Large intestine (tissue), 3 donors: ENCODE data around the gene KSR2. TPM values are rescaled to one million over a fixed set of nuclear protein-coding genes. Genes with fewer than 3 reads are reported as not detected.
A peak's percentile ranks its signal among the peaks of the same experiment; 100 is the strongest.

Experiments used
- DNase-seq, 2 donors: peaks; one replicate each; pipeline versions ENCODE4 v3.0.0 to v3.0.0-alpha.2; 2013
- H3K27ac ChIP-seq: one replicate; pipeline ENCODE4 v1.5.1; 2013; ENCODE audit warnings: low read length
- H3K27me3 ChIP-seq: 2 replicates; pipeline ENCODE4 v1.6.1; 2013; ENCODE audit warnings: low read length; ENCODE audit not compliant: control insufficient read depth, insufficient read depth
- H3K36me3 ChIP-seq: 2 replicates; pipeline ENCODE4 v1.6.1; 2013; ENCODE audit warnings: low read length; ENCODE audit not compliant: control insufficient read depth, insufficient read depth
- H3K4me1 ChIP-seq: one replicate; pipeline ENCODE4 v1.6.1; 2013; ENCODE audit warnings: low read length; ENCODE audit not compliant: control insufficient read depth, insufficient read depth
- H3K4me3 ChIP-seq: one replicate; pipeline ENCODE4 v1.5.1; 2013; ENCODE audit warnings: low read length
- H3K9me3 ChIP-seq: one replicate; pipeline ENCODE4 v1.6.1; 2013; ENCODE audit warnings: mild to moderate bottlenecking, low read depth, low read length, moderate library complexity; ENCODE audit not compliant: control insufficient read depth
- WGBS: methylation state at CpG from one replicate; pipeline ENCODE4 v1.1.5; 2013; ENCODE audit warnings: low lambda C conversion rate; ENCODE audit not compliant: insufficient coverage; 5-methylcytosine and 5-hydroxymethylcytosine counted together
- polyA plus RNA-seq: library from polyadenylated mRNA; unstranded; fragments of 120-200 nt; gene quantifications from one replicate; pipeline ENCODE4 v1.2.1, GENCODE V29; 2013

Gene KSR2
- polyA plus RNA-seq, 1 donor, result 0.61 TPM

- Histone ChIP-seq H3K36me3 (no peaks in the 10 kb centered on the region), H3K4me3 (no peak overlapping the region), H3K9me3 (peaks cover 4% of the 10 kb centered on the region), H3K4me1 (no peaks in the 10 kb centered on the region), H3K27ac (no peak overlapping the region), H3K27me3 (no peaks in the 10 kb centered on the region)
- DNase-seq, result no peak
- WGBS, result 100% methylated on average over 1 of the region's 2 CpGs
These were observed 141.1 kb downstream of the KSR2 start for GRCh38 chr12:117827660-117828059.

DNA sequence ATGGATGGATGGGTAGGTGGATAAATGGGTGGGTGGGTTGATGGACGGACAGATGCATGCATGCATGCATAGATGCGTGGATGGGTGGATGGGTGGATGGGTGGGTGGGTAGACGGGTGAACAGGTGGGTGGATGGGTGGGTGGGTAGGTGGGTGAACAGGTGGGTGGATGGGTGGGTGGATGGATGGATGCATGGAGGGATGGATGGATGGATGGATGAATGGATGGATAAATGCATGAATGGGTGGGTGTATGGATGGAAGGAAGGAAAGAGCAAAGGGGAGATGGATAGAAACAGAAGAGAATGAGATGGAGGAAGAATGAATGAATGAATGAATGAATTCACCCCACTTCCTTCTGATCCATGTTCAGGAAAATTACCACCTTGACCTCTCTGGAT, 143.0 kb downstream of the KSR2 start:
- no peak overlapping the region for H3K4me3 ChIP-seq
- no peaks in the 10 kb centered on the region for H3K4me1 ChIP-seq
- H3K27ac ChIP-seq, result no peak overlapping the region
- H3K9me3 ChIP-seq, result peaks cover 4% of the 10 kb centered on the region
- WGBS, result no CpG with 5 or more reads among the region's 3 CpGs
- no peaks in the 10 kb centered on the region for H3K27me3 ChIP-seq
- H3K36me3 ChIP-seq, result no peaks in the 10 kb centered on the region
- DNase-seq, result no peak

DNA sequence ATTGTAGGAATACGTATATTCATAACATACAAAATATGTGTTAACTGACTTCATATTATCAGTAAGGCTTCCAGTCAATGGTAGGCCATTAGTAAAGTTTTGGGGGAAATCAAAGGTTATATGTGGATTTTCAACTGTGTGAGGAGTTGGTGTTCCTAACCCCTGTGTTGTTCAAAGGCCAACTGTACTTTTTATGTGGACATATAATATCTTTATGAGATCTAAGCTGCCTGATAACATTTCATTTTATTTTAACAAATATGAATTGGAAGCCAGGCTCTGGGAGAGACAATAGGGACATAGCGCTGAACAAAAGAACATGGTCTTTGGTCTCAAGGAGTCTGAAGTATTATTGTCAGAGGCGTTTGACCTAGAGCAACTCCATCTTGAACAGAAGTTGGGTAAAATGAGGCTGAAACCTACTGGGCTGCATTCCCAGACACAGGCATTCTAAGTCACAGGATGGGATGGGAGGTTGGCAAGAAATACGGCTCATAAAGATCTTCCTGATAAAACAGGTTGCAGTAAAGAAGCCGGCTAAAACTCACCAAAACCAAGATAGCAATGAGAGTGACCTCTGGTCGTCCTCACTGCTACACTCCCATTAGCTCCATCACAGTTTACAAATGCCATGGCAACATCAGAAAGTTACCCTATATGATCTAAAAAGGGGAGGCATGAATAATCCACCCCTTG, 147.2 kb downstream of the KSR2 start:
- 0% methylated on average over 1 of the region's 6 CpGs for WGBS
- no peak overlapping the region for H3K27ac ChIP-seq
- H3K27me3 ChIP-seq, result no peaks in the 10 kb centered on the region
- H3K36me3 ChIP-seq, result no peaks in the 10 kb centered on the region
- DNase-seq, result no peak
- H3K4me3 ChIP-seq, result no peak overlapping the region
- no peaks in the 10 kb centered on the region for H3K9me3 ChIP-seq
- no peaks in the 10 kb centered on the region for H3K4me1 ChIP-seq

GRCh38 chr12:117820216-117820907, 148.4 kb downstream of the KSR2 start:
- no peak overlapping the region for H3K27ac ChIP-seq
- no peak overlapping the region for H3K4me3 ChIP-seq
- no peaks in the 10 kb centered on the region for H3K36me3 ChIP-seq
- WGBS, result 0% methylated on average over 3 of the region's 12 CpGs
- no peaks in the 10 kb centered on the region for H3K27me3 ChIP-seq
- no peaks in the 10 kb centered on the region for H3K9me3 ChIP-seq
- H3K4me1 ChIP-seq, result no peaks in the 10 kb centered on the region
- DNase-seq, result peak in 1 of 2 donors; percentile 49

- no peak overlapping the region for H3K4me3 ChIP-seq
- H3K27me3 ChIP-seq, result no peaks in the 10 kb centered on the region
- no peak for DNase-seq
- no peaks in the 10 kb centered on the region for H3K4me1 ChIP-seq
- no peaks in the 10 kb centered on the region for H3K9me3 ChIP-seq
- no peaks in the 10 kb centered on the region for H3K36me3 ChIP-seq
- WGBS, result no CpG with 5 or more reads among the region's 4 CpGs
- H3K27ac ChIP-seq, result no peak overlapping the region
These were observed 149.6 kb downstream of the KSR2 start for GRCh38 chr12:117819160-117819559.

DNA sequence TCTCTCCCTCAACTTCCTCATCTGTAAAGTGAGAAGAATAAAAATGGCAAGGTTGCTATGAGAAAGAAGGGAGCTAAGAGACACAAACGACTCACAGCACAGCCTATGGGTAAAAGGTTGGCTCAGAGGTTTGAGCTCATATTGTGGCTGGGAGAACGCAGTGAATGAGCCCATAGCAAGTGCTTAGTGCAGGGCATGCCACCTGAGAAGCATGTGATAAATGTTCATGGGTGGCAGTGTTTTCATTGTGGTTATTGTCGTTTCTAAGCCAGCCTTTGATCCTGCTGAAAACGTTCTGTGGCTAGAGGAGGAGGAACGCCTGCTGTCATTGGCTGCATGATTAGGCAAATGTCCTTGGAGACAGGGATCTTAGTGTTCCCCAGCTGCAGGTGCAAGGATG, 150.4 kb downstream of the KSR2 start:
- H3K36me3 ChIP-seq, result no peaks in the 10 kb centered on the region
- no peak overlapping the region for H3K27ac ChIP-seq
- no peaks in the 10 kb centered on the region for H3K4me1 ChIP-seq
- H3K9me3 ChIP-seq, result no peaks in the 10 kb centered on the region
- no CpG with 5 or more reads among the region's 5 CpGs for WGBS
- no peaks in the 10 kb centered on the region for H3K27me3 ChIP-seq
- peak in 1 of 2 donors; percentile 24 for DNase-seq
- no peak overlapping the region for H3K4me3 ChIP-seq

GRCh38 chr12:117809509-117809908, 159.3 kb downstream of the KSR2 start:
- Histone ChIP-seq H3K9me3 (no peaks in the 10 kb centered on the region), H3K27ac (no peak overlapping the region), H3K27me3 (no peaks in the 10 kb centered on the region), H3K4me3 (no peak overlapping the region), H3K4me1 (no peaks in the 10 kb centered on the region), H3K36me3 (no peaks in the 10 kb centered on the region)
- no CpG with 5 or more reads among the region's 3 CpGs for WGBS
- no peak for DNase-seq

- Histone ChIP-seq H3K4me3 (no peak overlapping the region), H3K4me1 (no peaks in the 10 kb centered on the region), H3K27me3 (no peaks in the 10 kb centered on the region), H3K27ac (no peak overlapping the region), H3K36me3 (no peaks in the 10 kb centered on the region), H3K9me3 (no peaks in the 10 kb centered on the region)
- WGBS, result no CpG with 5 or more reads among the region's 2 CpGs
- no peak for DNase-seq
These were observed 160.8 kb downstream of the KSR2 start for GRCh38 chr12:117807946-117808345.

GRCh38 chr12:117807355-117807754, 161.4 kb downstream of the KSR2 start:
- no peak overlapping the region for H3K4me3 ChIP-seq
- H3K27me3 ChIP-seq, result no peaks in the 10 kb centered on the region
- WGBS, result 100% methylated on average over 1 of the region's 2 CpGs
- H3K9me3 ChIP-seq, result no peaks in the 10 kb centered on the region
- H3K36me3 ChIP-seq, result no peaks in the 10 kb centered on the region
- no peak for DNase-seq
- H3K4me1 ChIP-seq, result peaks cover 5% of the 10 kb centered on the region
- no peak overlapping the region for H3K27ac ChIP-seq

DNA sequence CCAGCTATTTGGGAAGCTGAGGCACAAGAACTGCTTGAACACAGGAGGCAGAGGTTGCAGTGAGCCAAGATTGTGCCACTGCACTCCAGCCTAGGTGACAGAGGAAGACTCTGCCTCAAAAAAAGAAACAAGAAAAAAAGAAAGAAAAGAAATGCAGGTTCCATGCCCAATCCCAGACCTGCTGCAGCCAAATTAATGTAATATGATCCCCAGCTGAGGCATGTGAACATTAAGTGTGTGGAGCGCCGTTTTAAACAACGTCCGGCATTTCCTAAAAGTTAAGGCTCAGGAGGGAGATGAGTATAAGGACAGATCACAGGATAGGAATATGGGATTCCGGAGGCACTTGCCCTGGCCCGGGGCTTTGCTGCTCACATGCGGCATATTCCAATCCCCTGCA, 162.9 kb downstream of the KSR2 start:
- no peak for DNase-seq
- no peaks in the 10 kb centered on the region for H3K9me3 ChIP-seq
- WGBS, result no CpG with 5 or more reads among the region's 7 CpGs
- no peaks in the 10 kb centered on the region for H3K36me3 ChIP-seq
- peaks cover 5% of the 10 kb centered on the region for H3K4me1 ChIP-seq
- no peak overlapping the region for H3K27ac ChIP-seq
- H3K4me3 ChIP-seq, result no peak overlapping the region
- no peaks in the 10 kb centered on the region for H3K27me3 ChIP-seq

DNA sequence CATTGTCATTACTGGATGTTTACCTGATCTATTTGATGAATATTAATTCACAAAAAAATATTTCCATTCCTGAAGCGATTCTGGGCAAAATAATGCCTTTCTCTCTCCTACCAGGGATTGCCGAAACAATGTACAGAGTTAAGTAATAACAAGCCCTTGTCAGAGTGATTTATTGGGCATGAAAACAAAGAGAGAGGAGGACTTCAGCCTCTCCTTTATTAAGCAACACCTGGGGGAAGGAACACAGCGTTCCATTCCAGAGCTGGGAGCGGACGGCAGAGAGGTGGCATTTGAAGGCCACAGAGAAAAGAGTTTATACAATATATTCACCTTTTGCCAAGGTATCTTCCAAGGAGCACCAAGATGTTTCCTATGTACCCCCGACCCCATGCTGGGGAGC, 165.8 kb downstream of the KSR2 start:
- Histone ChIP-seq H3K4me1 (peaks cover 5% of the 10 kb centered on the region), H3K4me3 (no peak overlapping the region), H3K36me3 (no peaks in the 10 kb centered on the region), H3K27ac (peak overlapping the region; percentile 47), H3K27me3 (no peaks in the 10 kb centered on the region), H3K9me3 (no peaks in the 10 kb centered on the region)
- DNase-seq, result peak; percentile 89 to 92
- WGBS, result 13% methylated on average over 1 of the region's 6 CpGs
